GM12878 (cell line): Measurements from ENCODE around the gene UNC93A. TPM values are rescaled to one million over a fixed set of nuclear protein-coding genes. Genes with fewer than 3 reads are reported as not detected.

ENCODE experiments used
- ATAC-seq: fragments of 200-7000 bp; cut with Tn5 transposase; 3 replicates; pipeline ENCODE4 v1.9.1; 2020; ENCODE audit warnings: mild to moderate bottlenecking, moderate library complexity
- BruUV-seq: library from RNA; stranded (reverse); fragments of 400-500 nt; replicated peaks from 2 replicates; lab custom pipeline; 2021; lab: Mats Ljungman, UMichigan
- CTCF ChIA-PET: fragments of 300-600 bp; sonication (Branson Sonifier 250); formaldehyde crosslinking; extraction: SDS; loops from one replicate; lab custom pipeline; 2021; ENCODE audit warnings: inconsistent platforms; lab: Yijun Ruan, JAX
- POLR2A ChIA-PET: fragments of 350-600 bp; formaldehyde crosslinking; extraction: SDS; loops from one replicate; lab custom pipeline; 2021; ENCODE audit warnings: inconsistent platforms; lab: Charles Lee
- RAD21 ChIA-PET: fragments of 300-600 bp; sonication (Branson Sonifier 250); formaldehyde crosslinking; loops from one replicate; lab custom pipeline; 2023; ENCODE audit warnings: antibody characterized with exemption; ENCODE audit not compliant: unreplicated experiment; lab: Charles Lee
- SMC1A ChIA-PET: fragments of 300-600 bp; sonication (Branson Sonifier 250); formaldehyde crosslinking; loops from one replicate; lab custom pipeline; 2023; ENCODE audit not compliant: unreplicated experiment, uncharacterized antibody; lab: Charles Lee
- DNase-seq: peaks from one replicate; pipeline ENCODE4 v3.0.0-alpha.2; 2011; ENCODE audit warnings: low read depth, low spot score
- FAIRE-seq: peaks from 3 replicates; lab custom pipeline; 2011; peaks lifted over from hg19 to GRCh38; lab: Jason Lieb, UNC
- H2AFZ ChIP-seq: 2 replicates; pipeline ENCODE4 v1.6.0; 2011; ENCODE audit warnings: low read depth, low read length, control low read depth; ENCODE audit not compliant: control insufficient read depth
- H3K27ac ChIP-seq: 2 replicates; pipeline ENCODE4 v1.5.1; 2011; ENCODE audit warnings: control low read depth; ENCODE audit not compliant: control insufficient read depth, insufficient read depth
- H3K27me3 ChIP-seq, 2 experiments: replicated peaks in 1 of 2; 2 replicates each; pipeline versions ENCODE4 v1.6.0 to v1.6.1; 2011; ENCODE audit warnings: low read length in 1 of 2; ENCODE audit not compliant: control insufficient read depth in 2 of 2, insufficient read depth in 2 of 2
- H3K36me3 ChIP-seq, 2 experiments: 2 replicates each; pipeline ENCODE4 v1.5.1; 2011; ENCODE audit warnings: low read length in 1 of 2; ENCODE audit not compliant: control insufficient read depth in 2 of 2, insufficient read depth in 2 of 2
- H3K4me1 ChIP-seq: 2 replicates; pipeline ENCODE4 v1.6.1; 2011; ENCODE audit warnings: mild to moderate bottlenecking, low read length, moderate library complexity, mixed read lengths; ENCODE audit not compliant: control insufficient read depth, insufficient read depth
- H3K4me2 ChIP-seq: 2 replicates; pipeline ENCODE4 v1.6.0; 2011; ENCODE audit warnings: control low read depth; ENCODE audit not compliant: control insufficient read depth, insufficient read depth
- H3K4me3 ChIP-seq: fragments of 200-600 bp; sonication (generic); 2 replicates; pipeline ENCODE4 v1.5.1; 2016
- H3K79me2 ChIP-seq: 2 replicates; pipeline ENCODE4 v1.6.0; 2011; ENCODE audit warnings: low read length; ENCODE audit not compliant: control insufficient read depth, insufficient read depth
- H3K9ac ChIP-seq: 2 replicates; pipeline ENCODE4 v1.8.0; 2011; ENCODE audit warnings: low read length, control low read depth, mixed read lengths; ENCODE audit not compliant: control insufficient read depth, insufficient read depth
- H3K9me3 ChIP-seq: replicated peaks from 3 replicates; pipeline ENCODE4 v1.5.1; 2011; ENCODE audit warnings: mild to moderate bottlenecking, low read length; ENCODE audit not compliant: control insufficient read depth, insufficient read depth
- H4K20me1 ChIP-seq: 2 replicates; pipeline ENCODE4 v1.6.0; 2011; ENCODE audit not compliant: control insufficient read depth, insufficient read depth
- BMI1 ChIP-seq: fragments of 450-650 bp; IDR thresholded peaks from 2 replicates; pipeline ENCODE4 v1.6.1; 2016; ENCODE audit warnings: mild to moderate bottlenecking, moderate library complexity, borderline replicate concordance
- CEBPB ChIP-seq, 2 experiments: fragments of 150-350 bp in 1 of 2; IDR thresholded peaks; 2 replicates each; pipeline ENCODE4 v1.6.1; 2012 to 2014; ENCODE audit warnings: low read depth in 2 of 2, low read length in 2 of 2, borderline replicate concordance in 1 of 2, inconsistent platforms in 1 of 2
- FOXK2 ChIP-seq: fragments of 450-650 bp; IDR thresholded peaks from 2 replicates; pipeline ENCODE4 v1.6.1; 2017; ENCODE audit warnings: mild to moderate bottlenecking, moderate library complexity
- GATAD2B ChIP-seq: fragments of 450-650 bp; conservative IDR thresholded peaks from 2 replicates; pipeline ENCODE4 v1.6.1; 2017; ENCODE audit warnings: low read depth, mild to moderate bottlenecking, moderate library complexity
- HDAC6 ChIP-seq: fragments of 200-600 bp; sonication (generic); IDR thresholded peaks from one replicate; pipeline ENCODE4 v1.8.0; 2017; ENCODE audit warnings: antibody characterized with exemption; ENCODE audit not compliant: unreplicated experiment
- MTA3 ChIP-seq: IDR thresholded peaks from 2 replicates; pipeline ENCODE4 v1.6.1; 2012; ENCODE audit warnings: low read length, inconsistent platforms, borderline replicate concordance
- MYB ChIP-seq: fragments of 150-350 bp; IDR thresholded peaks from 2 replicates; pipeline ENCODE4 v1.6.1; 2014; ENCODE audit warnings: mild to moderate bottlenecking, low read depth, low read length, borderline replicate concordance
- NFYB ChIP-seq: IDR thresholded peaks from 2 replicates; pipeline ENCODE4 v1.6.1; 2011; ENCODE audit warnings: low read depth, mild to moderate bottlenecking, low read length, improper control_type of control experiment, moderate library complexity; ENCODE audit not compliant: insufficient read depth
- PAX5 ChIP-seq: IDR thresholded peaks from 2 replicates; pipeline ENCODE4 v1.6.1; 2011; ENCODE audit warnings: low read depth, low read length, borderline replicate concordance
- RAD21 ChIP-seq: IDR thresholded peaks from 2 replicates; pipeline ENCODE4 v1.6.1; 2011; ENCODE audit warnings: mild to moderate bottlenecking, low read depth, low read length, moderate library complexity; ENCODE audit not compliant: insufficient read depth
- RAD51 ChIP-seq: fragments of 450-650 bp; IDR thresholded peaks from 2 replicates; pipeline ENCODE4 v1.6.1; 2016; ENCODE audit warnings: moderate library complexity, mild to moderate bottlenecking, inconsistent platforms
- SREBF1 ChIP-seq: IDR thresholded peaks from 2 replicates; pipeline ENCODE4 v1.6.1; 2012; ENCODE audit warnings: mild to moderate bottlenecking, low read length
- STAT1 ChIP-seq: fragments of 450-650 bp; conservative IDR thresholded peaks from 2 replicates; pipeline ENCODE4 v1.6.1; 2014; ENCODE audit warnings: antibody characterized with exemption, mild to moderate bottlenecking
- TCF12 ChIP-seq: IDR thresholded peaks from 2 replicates; pipeline ENCODE4 v1.6.1; 2011; ENCODE audit warnings: low read depth, mild to moderate bottlenecking, low read length
- WRNIP1 ChIP-seq: IDR thresholded peaks from 2 replicates; pipeline ENCODE4 v1.6.1; 2011; ENCODE audit warnings: low read depth, low read length, improper control_type of control experiment, borderline replicate concordance
- YBX1 ChIP-seq: fragments of 450-650 bp; IDR thresholded peaks from 2 replicates; pipeline ENCODE4 v1.6.1; 2016; ENCODE audit warnings: antibody characterized with exemption
- WGBS: methylation state at CpG from one replicate; pipeline ENCODE4 v1.1.6; 2016; ENCODE audit warnings: low lambda C conversion rate; ENCODE audit not compliant: insufficient replicate concordance, insufficient coverage; ENCODE audit errors: missing lambda C conversion rate; 5-methylcytosine and 5-hydroxymethylcytosine counted together
- in situ Hi-C: fragments of 300-500 bp; cut with MboI; formaldehyde crosslinking; loops from 9 replicates; pipeline ENCODE4 v1.14.3; 2018; ENCODE audit warnings: mixed read lengths
- intact Hi-C: fragments of 100-400 bp; cut with micrococcal nuclease; formaldehyde crosslinking; loops from one replicate; pipeline ENCODE4 v1.14.2; 2022; ENCODE audit not compliant: unreplicated experiment
- polyA plus RNA-seq, 11 experiments: library from polyadenylated mRNA; depleted of rRNA in 4 of 11; unstranded in 6 of 11; stranded (reverse) in 5 of 11; fragments of >200 nt; fragmentation: Nextera tagmentation in 4 of 11; fragmentation: Illumina TruSeq in 1 of 11; extraction: Ambion mirVana in 4 of 11; extraction: Trizol in 1 of 11; gene quantifications; 1 replicate in 1 of 11; 2 replicates in 10 of 11; pipeline versions ENCODE4 v1.2.1 to v1.2.3, GENCODE V29; 2011 to 2016; ENCODE audit warnings: inconsistent platforms in 2 of 11, missing spikeins in 2 of 11, low read depth in 1 of 11
- total RNA-seq, 4 experiments: library from RNA; depleted of rRNA in 3 of 4; stranded (reverse); fragments of >200 nt in 3 of 4; fragmentation: Illumina TruSeq in 1 of 4; extraction: Trizol in 1 of 4; gene quantifications; 2 replicates each; pipeline versions ENCODE4 v1.2.1 to v1.2.3, GENCODE V29; 2013 to 2021
- TF ChIP-seq, protein P1 (sequence below): IDR thresholded peaks from 2 replicates; pipeline ENCODE4 v1.6.1; 2011; ENCODE audit warnings: mild to moderate bottlenecking, low read depth, low read length, moderate library complexity; ENCODE audit not compliant: insufficient replicate concordance

The UNC93A gene
- total and polyA plus RNA-seq, 10 of the 15 experiments (the other 5 are each of a cell fraction or from before 2014, with no cell fraction given): 0.37 TPM; not detected in 9

DNA sequence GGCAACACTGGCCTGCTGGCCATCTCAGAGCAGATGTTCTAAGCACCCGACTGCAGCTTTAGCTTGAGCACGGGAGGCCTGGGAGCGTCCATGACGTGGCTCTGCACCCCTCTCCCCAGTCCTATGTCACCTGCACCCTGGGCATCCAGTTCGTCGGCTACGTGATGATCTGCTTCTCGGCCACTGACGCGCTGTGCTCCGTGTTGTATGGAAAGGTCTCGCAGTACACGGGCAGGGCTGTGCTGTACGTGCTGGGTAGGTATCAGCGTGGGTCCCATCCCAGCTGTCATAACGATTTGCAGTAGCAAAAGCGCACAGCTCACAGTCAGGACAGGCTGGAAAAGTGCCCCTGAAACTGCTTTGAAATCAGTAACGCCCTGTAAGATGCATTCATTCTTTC is 14.7 kb downstream of the UNC93A start:
- Histone ChIP-seq H3K4me2 (no peak overlapping the region), H3K4me3 (no peak overlapping the region), H3K9ac (no peak overlapping the region), H3K4me1 (no peaks in the 10 kb centered on the region), H3K79me2 (no peaks in the 10 kb centered on the region), H2AFZ (no peak overlapping the region), H3K27me3 (no peaks in the 10 kb centered on the region; a peak in 2 of 4 replicates), H4K20me1 (no peaks in the 10 kb centered on the region), H3K9me3 (no peaks in the 10 kb centered on the region), H3K36me3 (no peaks in the 10 kb centered on the region), H3K27ac (no peak overlapping the region)
- ChIA-PET RAD21 (no interaction called here), SMC1A (no interaction called here), POLR2A (no interaction called here), CTCF (no interaction called here)
- DNase-seq (no peak), ATAC-seq (no peak), FAIRE-seq (no peak)
- BruUV-seq: no TSS peak
- intact Hi-C loops (no loop called here), in situ Hi-C loops (loop anchor here (10.0 kb wide), 1 partner anchor 121 kb away; no protein-coding TSS in a partner anchor)
- 28% methylated on average over 18 of the region's 18 CpGs for WGBS
- TF ChIP-seq CEBPB (IDR thresholded peaks at IDR 0.05; ENCODE audit: borderline replicate concordance in 1 of 2, low read depth in 2 of 2, low read length in 2 of 2) (no peak), TCF12 (no peak), HDAC6 (no peak), WRNIP1 (no peak), YBX1 (no peak), BMI1 (no peak), SREBF1 (no peak), STAT1 (no peak), MYB (no peak), FOXK2 (no peak), MTA3 (no peak), GATAD2B (no peak), RAD21 (no peak), NFYB (no peak), RAD51 (no peak), PAX5 (no peak)
- TF ChIP-seq, protein P1, sequence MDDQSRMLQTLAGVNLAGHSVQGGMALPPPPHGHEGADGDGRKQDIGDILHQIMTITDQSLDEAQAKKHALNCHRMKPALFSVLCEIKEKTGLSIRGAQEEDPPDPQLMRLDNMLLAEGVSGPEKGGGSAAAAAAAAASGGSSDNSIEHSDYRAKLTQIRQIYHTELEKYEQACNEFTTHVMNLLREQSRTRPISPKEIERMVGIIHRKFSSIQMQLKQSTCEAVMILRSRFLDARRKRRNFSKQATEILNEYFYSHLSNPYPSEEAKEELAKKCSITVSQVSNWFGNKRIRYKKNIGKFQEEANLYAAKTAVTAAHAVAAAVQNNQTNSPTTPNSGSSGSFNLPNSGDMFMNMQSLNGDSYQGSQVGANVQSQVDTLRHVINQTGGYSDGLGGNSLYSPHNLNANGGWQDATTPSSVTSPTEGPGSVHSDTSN: no peak
